ENCODE data around the gene ID2. TPM values are rescaled to one million over a fixed set of nuclear protein-coding genes. Genes with fewer than 3 reads are reported as not detected.
A peak's percentile ranks its signal among the peaks of the same experiment; 100 is the strongest.

Gene ID2
- total RNA-seq, 1 experiment from 2014 or later, result 48.6 TPM

GRCh38 chr2:8682719-8683667, 1.1 kb downstream of the ID2 start:
- peaks cover 13% of the 10 kb centered on the region for H3K27me3 Mint-ChIP-seq (ENCODE audit: low read depth)
- peaks cover 5 to 20% (median 18%) of the 10 kb centered on the region in 3 experiments for H3K36me3 Mint-ChIP-seq (ENCODE audit: insufficient read depth in 1 of 3, low read depth in 3 of 3)
- Histone ChIP-seq H4K5ac (ENCODE audit: insufficient read length, low read depth, low read length) (no peak overlapping the region), H3K79me2 (ENCODE audit: insufficient read depth, low read length) (peaks cover 2% of the 10 kb centered on the region; the same call in 1 of the 2 replicates), H2AFZ (ENCODE audit: low read length) (no peak overlapping the region), H3K23me2 (ENCODE audit: insufficient read length, low read depth, low read length, poor library complexity, severe bottlenecking) (peaks cover 22% of the 10 kb centered on the region), H4K8ac (replicated peaks; ENCODE audit: insufficient read length, low read depth, low read length) (no peak overlapping the region), H2BK12ac (ENCODE audit: insufficient read length, low read depth, low read length) (no peak overlapping the region), H3K9me3 (ENCODE audit: control insufficient read depth, low read depth, low read length) (no peaks in the 10 kb centered on the region), H2AK5ac (ENCODE audit: insufficient read length, low read length) (no peak overlapping the region), H3K14ac (ENCODE audit: insufficient read depth, low read length) (no peak overlapping the region), H3K56ac (ENCODE audit: insufficient read length, low read depth, low read length) (no peak overlapping the region), H4K20me1 (ENCODE audit: control insufficient read depth, insufficient read depth, insufficient read length) (no peaks in the 10 kb centered on the region), H3K4ac (ENCODE audit: low read depth, low read length) (no peak overlapping the region), H3K4me1 (ENCODE audit: insufficient read depth, low read length) (no peaks in the 10 kb centered on the region; the same call in 1 of the 2 replicates), H2BK120ac (ENCODE audit: low read depth, low read length, poor library complexity, severe bottlenecking) (no peak overlapping the region), H2BK5ac (ENCODE audit: insufficient read length, low read length) (no peak overlapping the region), H3K18ac (ENCODE audit: insufficient read length, low read depth, low read length) (no peak overlapping the region), H3K23ac (ENCODE audit: insufficient read length, low read depth, low read length) (no peak overlapping the region), H3K79me1 (ENCODE audit: insufficient read depth, low read depth, low read length, poor library complexity, severe bottlenecking) (no peaks in the 10 kb centered on the region), H3K9ac (ENCODE audit: extremely low read depth, insufficient read length, low read length) (peak overlapping the region; percentile 36), H4K91ac (ENCODE audit: insufficient read length, low read depth, low read length) (no peak overlapping the region), H2BK20ac (ENCODE audit: low read depth, low read length, poor library complexity, severe bottlenecking) (no peak overlapping the region), H3T11ph (ENCODE audit: low read length) (no peak overlapping the region), H3K4me2 (ENCODE audit: insufficient read depth, insufficient read length, low read length) (peak overlapping the region; percentile 97), H2BK15ac (ENCODE audit: low read depth, low read length) (no peak overlapping the region), H3K27me3 (ENCODE audit: insufficient read depth, low read length) (peaks cover 12% of the 10 kb centered on the region; the same call in 1 of the 2 replicates), H3K27ac (ENCODE audit: insufficient read length, low read depth, low read length) (no peak overlapping the region)
- no peak for TF ChIP-seq CTCF (conservative IDR thresholded peaks at IDR 0.05)
- peaks cover 0 to 7% of the 10 kb centered on the region in 2 experiments; a peak in 2 of 5 replicates for H3K9me3 Mint-ChIP-seq
- no peak for DNase-seq
- peak overlapping the region in 2 of 3 experiments; percentile 2 to 55; a peak in 2 of 7 replicates for H3K27ac Mint-ChIP-seq
- H3K4me3 Mint-ChIP-seq, result peak overlapping the region; percentile 97 to 98
- WGBS (ENCODE audit: extremely low coverage, insufficient read length, low lambda C conversion rate), result no CpG with 5 or more reads among the region's 30 CpGs
- H3K4me1 Mint-ChIP-seq, result peaks cover 32 to 43% of the 10 kb centered on the region in 2 experiments
